NCI-H1436 treated with DMSO at 0.1 percent for 48 hours (cell line): ENCODE data around the gene GTF3A.
A peak's percentile ranks its signal among the peaks of the same experiment; 100 is the strongest.

Source experiments
- DNase-seq: peaks from one replicate; lab custom pipeline; 2025; lab: John Stamatoyannopoulos, UW

GTF3A gene

DNA sequence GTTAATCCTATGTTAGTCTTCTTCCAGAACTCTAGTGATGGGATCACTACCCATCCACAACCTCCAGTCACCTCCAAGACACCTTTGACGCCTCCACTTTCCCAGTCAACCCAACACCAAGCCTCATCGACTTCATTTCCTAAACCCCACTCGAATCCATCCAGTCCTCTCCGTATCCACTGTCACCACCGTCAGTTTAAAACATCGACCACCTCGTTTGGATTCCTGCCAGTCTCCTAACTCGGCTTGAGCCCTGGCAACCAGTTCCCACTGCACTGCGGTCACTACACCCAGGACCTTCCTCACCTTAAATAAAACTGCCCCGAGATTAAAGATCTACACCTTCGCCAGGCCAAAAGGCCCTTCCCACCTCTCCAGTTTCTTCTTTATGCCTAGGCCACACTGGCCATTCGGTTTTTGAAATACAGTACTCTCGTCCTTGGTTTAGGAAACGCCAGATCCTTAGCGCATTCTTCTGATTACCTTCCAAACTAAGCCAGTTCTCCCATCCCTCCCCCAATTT, 24.7 kb downstream of the GTF3A start:
- no peak for DNase-seq

DNA sequence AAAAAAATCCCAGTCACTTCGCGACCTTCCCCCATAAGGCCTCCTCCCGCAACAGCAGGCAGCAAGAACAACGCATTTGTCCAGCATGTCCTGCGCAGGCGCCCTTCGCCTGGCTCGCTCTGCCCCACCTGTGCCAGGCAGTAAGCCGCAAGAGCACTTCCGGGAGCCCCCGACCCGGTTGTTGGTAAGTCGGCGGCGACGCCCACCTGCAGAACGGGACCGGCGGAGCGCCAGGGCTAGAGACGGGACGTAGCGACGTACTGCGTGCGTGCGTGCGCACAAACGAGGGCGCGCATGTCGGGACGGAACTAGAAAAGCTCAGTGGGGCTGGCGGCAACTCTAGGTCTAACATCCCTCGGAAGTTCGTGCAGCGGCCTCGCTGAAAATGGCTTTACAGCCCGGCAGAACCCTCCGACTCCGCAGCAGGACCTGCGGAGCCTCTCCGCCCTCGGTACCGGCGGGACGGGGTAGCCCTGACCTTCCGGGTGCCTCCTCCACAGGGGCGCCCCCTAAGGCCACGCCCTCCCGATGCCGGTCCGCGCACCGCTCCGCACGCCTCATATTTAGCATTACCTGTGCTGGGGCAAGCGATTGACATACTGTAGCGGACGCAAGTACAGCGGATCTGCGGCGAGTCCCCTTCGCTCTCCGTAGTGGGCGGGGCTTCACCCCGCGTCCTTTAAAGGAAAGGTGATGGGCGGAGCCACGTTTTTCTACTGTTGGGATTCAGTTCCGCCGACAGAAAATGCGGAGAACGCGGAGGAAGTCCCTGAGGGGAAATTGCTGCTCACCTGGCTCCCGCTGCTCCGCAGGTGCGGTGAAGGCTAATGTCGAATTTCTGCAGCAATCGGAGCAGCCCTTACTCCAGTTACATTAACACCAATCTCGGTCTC, 25.8 kb downstream of the GTF3A start, which contains the start of gene MTIF3:
Gene MTIF3 (minus strand): TSS at position 629 of the 893 bp plus-strand sequence. CDS start 10,116 bp downstream, outside the sequence.
- DNase-seq: peak; percentile 65

DNA sequence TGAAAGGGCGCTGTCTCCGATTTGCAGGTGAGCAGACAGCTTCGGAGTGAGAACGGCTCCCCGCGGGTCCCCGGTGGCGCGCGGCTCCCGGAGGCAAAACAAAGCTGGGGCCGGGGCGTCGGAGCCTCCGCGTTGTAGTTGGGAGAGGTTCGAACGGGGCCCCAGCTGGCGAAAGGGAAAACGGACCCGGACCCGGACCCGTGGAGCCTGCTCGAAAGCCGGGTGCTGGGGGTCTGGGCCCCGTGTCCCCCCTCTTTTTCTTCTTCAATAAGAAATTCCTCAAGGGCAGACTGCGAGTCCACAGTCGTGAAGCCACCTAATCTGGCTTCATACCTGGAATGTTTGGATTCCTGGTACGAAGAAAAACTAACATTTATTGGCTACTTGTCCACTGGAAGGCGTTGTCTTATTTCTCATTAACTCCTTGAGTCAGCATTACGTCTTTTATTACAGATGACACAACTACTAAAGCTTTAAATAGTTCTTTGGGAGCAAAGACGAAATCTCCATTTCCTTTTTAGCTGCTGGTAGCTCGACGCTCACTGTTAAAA, 26.6 kb downstream of the GTF3A start:
- DNase-seq: no peak

DNA sequence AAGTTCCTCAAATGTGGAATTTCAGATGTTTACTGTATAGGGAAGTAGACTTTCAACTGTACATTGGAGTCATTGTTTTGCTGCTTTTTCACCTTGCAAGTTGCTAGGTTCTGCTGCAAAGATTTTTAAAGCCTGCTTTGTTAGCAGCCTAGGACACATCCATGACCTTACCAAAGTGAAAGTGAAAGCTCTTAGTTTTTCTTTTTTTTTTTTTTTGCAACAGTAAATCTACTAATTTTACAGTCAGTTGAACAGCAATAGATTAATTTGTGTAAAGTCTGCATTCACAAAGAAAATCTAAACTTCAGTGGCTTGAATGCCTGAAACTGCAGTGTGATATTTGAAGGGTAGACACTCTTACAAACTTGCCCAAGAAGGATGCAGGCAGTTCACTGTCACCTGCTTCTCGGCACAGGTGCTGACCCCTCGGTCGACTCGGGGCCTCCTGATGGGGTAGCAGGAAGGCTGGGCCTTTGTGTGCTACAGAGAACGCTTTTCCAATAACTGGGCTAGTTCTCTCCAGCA, 31.0 kb downstream of the GTF3A start:
- no peak for DNase-seq

DNA sequence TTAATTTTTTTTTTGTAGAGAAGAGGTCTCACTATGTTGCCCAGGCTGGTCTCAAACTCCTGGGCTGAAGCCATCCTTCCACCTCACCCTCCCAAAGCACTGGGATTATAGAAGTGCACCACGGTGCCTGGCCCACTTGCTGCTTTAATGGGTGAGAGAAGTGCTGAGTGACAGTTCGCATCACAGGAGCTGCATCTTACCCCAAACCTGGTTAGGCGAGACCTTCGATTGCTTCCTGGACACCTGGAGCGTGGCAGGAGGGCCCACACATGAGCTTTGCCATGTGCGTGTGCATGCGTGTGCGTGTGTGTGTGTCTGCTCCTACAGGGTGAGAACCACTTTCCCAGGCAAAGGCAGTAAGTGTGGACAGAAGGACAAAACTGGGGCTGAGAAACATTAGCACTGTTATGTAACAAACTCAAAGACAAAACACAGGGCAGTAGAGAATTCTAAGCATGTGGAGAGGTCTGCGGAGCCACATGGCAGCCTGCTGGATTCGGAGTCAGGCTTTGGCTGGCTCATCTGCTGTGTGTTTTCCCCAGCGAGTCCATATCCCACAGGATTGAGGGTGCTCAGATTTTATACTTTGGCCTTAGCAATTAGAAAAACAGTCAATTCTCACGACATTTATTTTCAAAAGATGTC, 37.6 kb downstream of the GTF3A start:
- no peak for DNase-seq

DNA sequence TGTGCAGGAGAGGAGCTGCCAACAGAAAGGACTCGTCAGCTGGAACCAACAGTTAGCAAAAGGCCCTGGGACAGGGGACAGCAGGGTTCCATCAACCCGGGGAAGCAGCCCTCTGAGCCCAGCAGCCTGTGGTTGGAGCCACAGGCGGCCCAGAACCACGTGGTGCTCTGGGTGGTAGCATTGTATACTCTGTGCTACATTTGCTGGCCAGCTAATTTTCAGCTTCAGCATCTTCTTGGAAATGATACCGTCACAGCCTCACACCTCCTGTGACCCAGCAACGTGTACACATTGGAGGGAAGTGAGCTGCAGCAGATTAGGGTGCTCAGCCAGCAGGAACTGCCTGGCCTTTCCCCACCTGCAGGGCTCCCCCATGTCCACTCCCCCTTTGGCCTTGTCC, 39.1 kb downstream of the GTF3A start:
- DNase-seq: no peak

DNA sequence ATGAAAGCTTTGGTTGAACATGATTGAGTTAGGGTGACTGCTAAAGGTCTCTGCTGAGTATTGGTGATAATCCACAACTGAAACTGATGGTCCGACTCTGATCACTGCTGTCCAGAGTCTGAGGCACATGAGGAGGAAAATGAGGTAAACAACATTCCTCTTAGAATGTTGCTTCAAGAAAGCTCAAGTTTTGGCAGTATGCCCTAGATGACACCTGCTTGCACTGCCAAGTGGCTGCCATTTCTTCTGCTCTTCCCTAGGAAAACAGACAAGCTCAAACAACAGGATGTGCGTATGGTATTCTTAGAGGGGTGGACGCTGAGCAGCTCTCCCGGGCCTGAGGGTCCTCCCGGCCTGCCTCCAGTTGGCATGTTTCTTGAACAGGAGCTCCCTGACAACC, 41.2 kb downstream of the GTF3A start:
- no peak for DNase-seq

DNA sequence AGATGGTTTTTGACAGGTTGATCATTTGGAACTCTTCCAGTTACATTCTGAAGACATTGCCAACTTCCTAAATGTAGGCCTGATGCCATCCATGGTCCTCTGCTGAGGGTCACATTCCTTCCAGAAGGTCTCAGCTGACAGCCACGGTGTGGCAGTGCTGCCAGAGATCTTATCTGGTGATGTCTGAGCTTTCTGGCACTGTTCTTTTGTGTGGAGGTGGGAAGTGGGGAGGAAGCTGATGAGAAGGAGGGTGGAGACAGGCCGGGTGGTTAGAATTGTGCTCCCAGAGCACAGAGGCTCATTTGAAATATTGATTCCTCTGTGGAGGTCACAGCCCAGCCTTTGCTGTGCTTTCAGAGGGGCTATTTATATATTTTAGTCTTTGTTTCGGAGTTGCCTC, 42.1 kb downstream of the GTF3A start:
- no peak for DNase-seq

DNA sequence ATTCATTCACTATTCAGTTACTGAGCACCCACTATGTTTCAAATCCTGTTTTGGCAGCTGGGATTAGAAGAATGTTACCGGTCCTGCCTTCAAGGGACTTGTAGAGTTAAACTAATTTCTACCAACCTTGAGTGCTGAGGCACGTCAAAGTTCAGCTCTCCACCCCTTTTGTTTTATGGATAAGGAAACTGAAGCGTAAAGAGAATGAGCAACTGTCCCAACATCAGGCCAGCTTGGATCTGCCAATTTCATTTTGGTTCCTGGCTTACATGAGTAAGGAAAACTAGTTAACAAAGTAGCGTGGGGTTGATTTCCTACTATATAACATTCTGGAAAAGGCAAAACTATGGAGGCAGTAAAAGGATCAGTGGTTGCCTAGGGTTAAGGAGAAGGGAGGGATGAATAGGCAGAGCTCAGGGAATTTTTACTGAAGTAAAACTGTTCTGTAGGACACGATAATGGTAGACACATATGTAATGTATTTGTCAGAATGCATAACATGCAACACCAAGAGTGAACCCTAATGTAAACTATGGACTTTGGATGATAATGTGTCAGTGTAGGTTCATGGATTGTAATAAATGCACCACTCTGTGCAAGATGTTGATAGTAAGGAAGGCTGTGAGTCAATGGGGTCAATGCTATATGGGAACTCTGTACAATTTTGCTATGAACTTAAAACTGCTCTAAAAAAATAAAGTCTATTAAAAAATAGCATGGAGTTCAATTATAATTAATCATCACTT, 45.8 kb downstream of the GTF3A start:
- DNase-seq: no peak

DNA sequence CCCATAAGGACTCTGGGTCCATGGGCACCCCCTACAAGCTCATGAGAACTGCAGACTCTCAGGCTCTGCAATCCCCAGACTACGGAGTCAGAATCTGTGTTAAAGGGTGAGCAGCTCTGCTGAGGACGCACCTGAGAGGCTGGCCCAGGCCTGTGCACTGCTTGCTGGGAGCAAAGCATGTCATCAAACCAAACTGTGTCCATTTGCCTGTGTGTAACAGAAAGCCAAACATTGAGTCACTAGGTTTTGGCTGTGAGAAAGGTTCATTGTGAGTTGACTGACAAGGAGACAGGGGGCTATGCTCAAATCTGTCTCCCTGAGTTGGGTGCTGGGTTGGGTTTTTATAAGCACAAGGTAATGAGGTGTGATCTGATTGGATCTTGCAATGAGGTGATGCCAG, 48.0 kb downstream of the GTF3A start:
- no peak for DNase-seq

DNA sequence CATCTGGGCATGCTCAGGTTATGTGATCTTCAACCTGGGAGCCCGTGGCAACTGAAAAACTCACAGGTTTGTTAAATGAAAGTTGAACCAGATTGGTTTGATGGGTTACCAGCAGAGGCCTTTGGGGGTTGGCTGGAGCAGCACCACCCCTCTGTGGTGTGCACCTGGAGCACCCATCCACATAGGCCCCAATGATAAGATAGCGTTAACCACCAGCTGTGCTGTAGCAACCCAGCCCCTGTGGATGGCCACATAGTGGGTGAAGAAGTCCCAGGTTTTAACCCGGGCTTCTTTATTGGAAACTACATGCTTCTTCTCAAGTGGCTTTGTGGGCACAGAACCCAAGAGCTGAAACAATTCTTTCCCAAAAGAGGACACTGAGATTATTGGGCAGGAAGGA, 48.5 kb downstream of the GTF3A start:
- no peak for DNase-seq

DNA sequence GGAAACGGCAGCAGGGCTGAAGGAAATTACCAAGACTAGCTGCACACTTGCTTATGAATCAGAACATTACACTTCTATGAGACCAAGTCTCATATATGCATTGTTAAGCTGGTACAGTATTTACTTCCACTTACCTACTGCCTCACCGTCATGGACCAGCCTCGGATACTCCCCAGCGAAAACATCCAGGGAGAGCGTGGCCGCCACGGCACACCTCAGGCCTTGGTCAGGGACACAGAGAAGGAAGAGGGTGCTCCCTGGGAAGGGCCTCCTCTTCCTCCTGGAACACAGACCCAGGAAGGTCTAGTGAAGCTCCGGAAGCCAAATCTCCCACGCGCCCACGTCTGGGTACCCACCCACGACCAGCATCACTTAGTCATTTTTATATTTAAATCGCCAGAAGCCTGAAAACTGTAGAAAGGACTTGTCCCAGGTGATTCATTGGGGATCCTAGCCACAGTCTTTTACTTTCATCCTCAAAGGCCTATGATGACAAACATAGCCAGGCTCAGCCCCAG, 50.4 kb downstream of the GTF3A start:
- no peak for DNase-seq

DNA sequence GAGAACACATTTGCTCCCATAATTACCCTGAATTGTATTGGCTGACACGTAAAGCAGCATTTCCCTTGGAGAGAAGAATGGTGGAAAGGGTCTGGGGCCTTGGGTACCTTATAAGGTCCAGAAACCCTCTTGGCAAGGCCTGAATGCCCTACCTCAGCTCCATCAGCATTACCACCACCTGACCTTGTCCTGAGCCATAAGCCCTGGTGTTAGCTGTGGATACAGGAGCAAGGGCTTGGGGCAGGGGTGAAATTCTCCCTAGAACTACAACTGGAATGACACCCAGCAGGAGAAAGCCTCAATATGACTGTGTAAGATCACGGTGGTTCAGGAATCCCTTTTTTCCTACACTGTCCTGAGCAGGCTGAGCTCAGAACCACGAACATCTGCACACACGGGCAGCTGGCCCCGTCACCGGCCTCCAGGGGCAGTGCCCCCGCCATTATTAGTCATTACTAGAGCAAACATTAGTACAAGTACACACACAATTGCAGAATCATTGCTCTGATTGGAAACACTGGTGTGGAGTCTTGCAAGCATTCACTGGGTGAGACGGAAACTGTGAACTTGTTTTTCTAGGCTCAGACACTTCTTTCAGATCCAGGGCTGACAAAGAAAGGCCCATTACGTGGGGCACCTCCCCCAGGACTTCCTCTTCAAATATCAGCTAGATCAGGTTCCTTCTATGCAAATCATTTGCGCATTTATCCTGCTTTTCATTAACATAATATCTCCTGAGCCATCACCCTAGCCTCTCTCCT, 52.7 kb downstream of the GTF3A start:
- DNase-seq: peak; percentile 42

DNA sequence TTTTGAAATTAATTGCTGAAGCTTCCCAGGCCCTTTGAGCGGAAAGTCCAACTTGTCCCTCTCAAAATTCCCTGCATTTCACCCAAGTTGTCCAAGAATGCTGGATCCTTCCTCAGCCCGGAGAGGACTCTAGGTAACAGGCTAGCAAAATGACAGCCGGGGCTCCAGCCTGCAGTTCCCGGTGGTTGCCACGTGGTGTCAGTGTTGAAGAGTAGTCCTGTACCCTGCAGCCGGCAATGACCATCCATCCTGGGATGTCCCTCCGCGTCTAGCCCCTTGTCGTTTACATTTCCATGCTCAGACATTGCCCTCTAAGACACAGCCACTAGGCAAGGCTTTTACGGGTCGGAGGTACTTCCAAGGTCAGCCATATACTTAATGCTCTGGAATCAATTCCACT, 57.3 kb downstream of the GTF3A start:
- DNase-seq: no peak

DNA sequence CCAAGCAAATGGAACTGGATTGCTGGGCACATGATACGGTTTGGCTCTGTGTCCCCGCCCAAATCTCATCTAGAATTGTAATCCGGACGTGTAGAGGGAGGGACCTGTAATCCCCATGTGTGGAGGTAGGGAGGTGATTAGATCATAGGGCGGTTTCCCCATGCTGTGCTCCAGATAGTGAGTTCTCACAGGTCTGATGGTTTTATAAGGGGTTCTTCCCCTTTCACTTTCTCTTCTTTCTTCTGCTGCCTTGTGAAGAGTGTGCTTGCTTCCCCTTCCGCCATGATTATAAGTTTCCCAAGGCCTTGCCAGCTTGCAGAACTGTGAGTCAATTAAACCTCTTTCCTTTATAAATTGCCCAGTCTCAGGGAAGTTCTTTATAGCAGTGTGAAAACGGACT, 58.6 kb downstream of the GTF3A start:
- no peak for DNase-seq

DNA sequence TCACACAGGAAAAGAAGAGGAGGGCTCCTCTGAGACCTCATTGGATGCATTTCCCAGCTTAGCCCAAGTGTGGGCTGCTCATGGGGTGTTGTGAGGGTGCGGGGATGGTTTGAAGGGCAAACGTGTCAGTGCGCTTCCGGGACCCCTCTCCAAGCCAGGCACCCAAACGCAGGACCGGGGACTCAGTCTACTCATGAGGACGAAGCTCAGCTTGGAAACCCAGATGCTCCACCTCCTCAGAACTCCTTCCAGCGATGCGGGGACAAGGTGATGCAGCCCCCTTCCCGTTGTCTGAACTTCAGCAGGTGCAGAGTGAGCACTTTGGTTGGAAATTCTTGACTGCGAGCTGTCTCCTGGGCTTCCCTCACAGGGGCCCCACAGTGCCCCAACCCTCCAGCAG, 59.0 kb downstream of the GTF3A start:
- no peak for DNase-seq
